ENCODE data around the gene CHSY1.

Gene CHSY1

GRCh38 chr15:101250873-101251829 is 697 bp downstream of the CHSY1 start:
- Histone ChIP-seq H3K27me3 (ENCODE audit: control insufficient read depth, insufficient read depth, low read length) (no peaks in the 10 kb centered on the region), H3K4me3 (ENCODE audit: low read length) (peak overlapping the region; percentile 89), H3K4me2 (ENCODE audit: low read length) (peak overlapping the region; percentile 91), H3K36me3 (ENCODE audit: insufficient read depth, low read length) (peaks cover 4% of the 10 kb centered on the region), H3K4me1 (ENCODE audit: control insufficient read depth, insufficient read depth, low read length) (peaks cover 38% of the 10 kb centered on the region), H3K9me3 (replicated peaks; ENCODE audit: low read length) (no peaks in the 10 kb centered on the region), H3K9ac (ENCODE audit: low read depth, low read length) (peak overlapping the region; percentile 88)

DNA sequence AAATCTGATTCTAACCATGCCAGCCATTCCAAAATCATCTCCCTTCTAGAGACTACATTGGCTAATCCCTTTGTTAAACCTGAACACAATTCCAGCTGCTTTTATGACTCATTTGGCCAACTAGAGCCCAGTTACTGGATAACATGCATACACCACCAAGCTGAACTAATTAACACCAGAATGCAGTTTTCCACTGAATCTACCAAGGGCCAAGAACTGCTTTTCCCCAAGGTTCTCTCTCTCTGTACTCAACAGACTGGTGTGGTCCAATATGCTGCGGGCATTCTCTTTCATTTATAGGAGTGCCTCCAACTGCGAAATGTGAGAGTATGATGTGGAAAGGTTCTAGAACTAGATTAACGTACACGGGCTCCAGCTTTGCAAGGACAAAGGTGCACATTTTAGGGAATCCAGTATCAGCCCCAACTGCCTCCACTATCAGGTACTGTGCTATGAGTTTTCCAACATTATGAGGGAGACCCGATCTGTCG is 1.5 kb downstream of the CHSY1 start:
- Histone ChIP-seq H3K4me1 (ENCODE audit: control insufficient read depth, insufficient read depth, low read length) (peaks cover 46% of the 10 kb centered on the region), H3K27me3 (ENCODE audit: control insufficient read depth, insufficient read depth, low read length) (no peaks in the 10 kb centered on the region), H3K9ac (ENCODE audit: low read depth, low read length) (peak overlapping the region; percentile 88), H3K9me3 (replicated peaks; ENCODE audit: low read length) (no peaks in the 10 kb centered on the region), H3K4me3 (ENCODE audit: low read length) (peak overlapping the region; percentile 89), H3K4me2 (ENCODE audit: low read length) (peak overlapping the region; percentile 91), H3K36me3 (ENCODE audit: insufficient read depth, low read length) (peaks cover 6% of the 10 kb centered on the region)

- Histone ChIP-seq H3K4me3 (ENCODE audit: low read length) (no peak overlapping the region), H3K9me3 (replicated peaks; ENCODE audit: low read length) (no peaks in the 10 kb centered on the region), H3K27me3 (ENCODE audit: control insufficient read depth, insufficient read depth, low read length) (no peaks in the 10 kb centered on the region), H3K4me2 (ENCODE audit: low read length) (peak overlapping the region; percentile 22), H3K36me3 (ENCODE audit: insufficient read depth, low read length) (peaks cover 14% of the 10 kb centered on the region), H3K4me1 (ENCODE audit: control insufficient read depth, insufficient read depth, low read length) (peaks cover 61% of the 10 kb centered on the region), H3K9ac (ENCODE audit: low read depth, low read length) (no peak overlapping the region)
Observed at GRCh38 chr15:101248274-101248673, 3.6 kb downstream of the CHSY1 start.

GRCh38 chr15:101246824-101247745 is 4.8 kb downstream of the CHSY1 start:
- Histone ChIP-seq H3K27me3 (ENCODE audit: control insufficient read depth, insufficient read depth, low read length) (no peaks in the 10 kb centered on the region), H3K4me3 (ENCODE audit: low read length) (peak overlapping the region; percentile 29), H3K4me2 (ENCODE audit: low read length) (peak overlapping the region; percentile 66), H3K4me1 (ENCODE audit: control insufficient read depth, insufficient read depth, low read length) (peaks cover 65% of the 10 kb centered on the region), H3K9ac (ENCODE audit: low read depth, low read length) (peak overlapping the region; percentile 62), H3K36me3 (ENCODE audit: insufficient read depth, low read length) (peaks cover 16% of the 10 kb centered on the region), H3K9me3 (replicated peaks; ENCODE audit: low read length) (no peaks in the 10 kb centered on the region)

- peak overlapping the region; percentile 62 for H3K9ac ChIP-seq (ENCODE audit: low read depth, low read length)
- H3K4me3 ChIP-seq (ENCODE audit: low read length) = peak overlapping the region; percentile 29
- no peaks in the 10 kb centered on the region for H3K27me3 ChIP-seq (ENCODE audit: control insufficient read depth, insufficient read depth, low read length)
Observed at GRCh38 chr15:101246391-101246790, 5.5 kb downstream of the CHSY1 start.

DNA sequence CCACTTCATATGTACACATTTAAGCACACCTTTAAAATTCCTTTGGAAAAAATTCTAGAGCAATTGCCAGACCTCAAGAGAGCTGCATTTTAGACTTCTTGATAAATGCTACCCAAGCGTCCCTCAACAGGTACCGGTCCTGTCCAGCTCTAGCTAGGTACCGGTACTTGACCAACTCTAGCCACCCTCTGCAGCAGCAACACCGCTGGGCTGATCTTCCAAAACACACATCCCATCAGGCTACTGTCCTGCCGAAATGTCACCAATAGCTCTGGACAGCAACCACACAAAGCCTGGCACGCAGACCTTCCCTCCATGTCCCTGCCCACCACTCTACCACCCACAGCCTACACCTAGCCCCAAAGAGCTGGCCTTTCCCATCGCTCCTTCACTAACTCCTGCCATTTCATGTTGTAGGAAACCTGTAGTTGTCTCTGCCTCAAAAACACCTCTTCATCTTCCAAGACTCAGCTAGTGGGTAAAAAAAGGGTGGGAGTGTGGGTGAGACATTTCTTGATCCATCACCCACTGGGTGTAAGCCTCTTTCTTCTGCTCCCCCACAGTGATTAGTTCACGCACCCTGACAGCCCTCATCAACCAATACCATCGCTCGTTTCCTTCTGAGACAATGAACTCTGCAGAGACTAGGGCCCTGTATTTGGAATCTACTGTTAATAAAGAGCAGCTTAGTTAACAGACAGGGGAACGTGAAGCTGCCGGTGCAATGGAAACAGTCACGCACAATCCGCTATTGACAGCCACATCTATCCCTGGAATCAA is 6.8 kb downstream of the CHSY1 start:
- Histone ChIP-seq H3K9ac (ENCODE audit: low read depth, low read length) (no peak overlapping the region), H3K4me2 (ENCODE audit: low read length) (peak overlapping the region; percentile 61), H3K9me3 (replicated peaks; ENCODE audit: low read length) (no peaks in the 10 kb centered on the region), H3K36me3 (ENCODE audit: insufficient read depth, low read length) (peaks cover 19% of the 10 kb centered on the region), H3K4me1 (ENCODE audit: control insufficient read depth, insufficient read depth, low read length) (peaks cover 75% of the 10 kb centered on the region), H3K27me3 (ENCODE audit: control insufficient read depth, insufficient read depth, low read length) (no peaks in the 10 kb centered on the region), H3K4me3 (ENCODE audit: low read length) (no peak overlapping the region)

More at GRCh38 chr15:101246391-101246790, 5.5 kb downstream of the CHSY1 start:
- Histone ChIP-seq H3K36me3 (ENCODE audit: insufficient read depth, low read length) (peaks cover 19% of the 10 kb centered on the region), H3K4me1 (ENCODE audit: control insufficient read depth, insufficient read depth, low read length) (peaks cover 68% of the 10 kb centered on the region), H3K9me3 (replicated peaks; ENCODE audit: low read length) (no peaks in the 10 kb centered on the region), H3K4me2 (ENCODE audit: low read length) (peak overlapping the region; percentile 66)

GRCh38 chr15:101244036-101244781 is 7.6 kb downstream of the CHSY1 start:
- no peaks in the 10 kb centered on the region for H3K9me3 ChIP-seq (replicated peaks; ENCODE audit: low read length)
- H3K4me2 ChIP-seq (ENCODE audit: low read length) = peak overlapping the region; percentile 61
- H3K36me3 ChIP-seq (ENCODE audit: insufficient read depth, low read length) = peaks cover 19% of the 10 kb centered on the region
- H3K9ac ChIP-seq (ENCODE audit: low read depth, low read length) = peak overlapping the region; percentile 2
- no peak overlapping the region for H3K4me3 ChIP-seq (ENCODE audit: low read length)
- peaks cover 75% of the 10 kb centered on the region for H3K4me1 ChIP-seq (ENCODE audit: control insufficient read depth, insufficient read depth, low read length)
- no peaks in the 10 kb centered on the region for H3K27me3 ChIP-seq (ENCODE audit: control insufficient read depth, insufficient read depth, low read length)

GRCh38 chr15:101243420-101243819 is 8.4 kb downstream of the CHSY1 start:
- peaks cover 19% of the 10 kb centered on the region for H3K36me3 ChIP-seq (ENCODE audit: insufficient read depth, low read length)
- no peaks in the 10 kb centered on the region for H3K9me3 ChIP-seq (replicated peaks; ENCODE audit: low read length)
- no peak overlapping the region for H3K4me2 ChIP-seq (ENCODE audit: low read length)
- no peak overlapping the region for H3K4me3 ChIP-seq (ENCODE audit: low read length)
- H3K27me3 ChIP-seq (ENCODE audit: control insufficient read depth, insufficient read depth, low read length) = no peaks in the 10 kb centered on the region
- peaks cover 73% of the 10 kb centered on the region for H3K4me1 ChIP-seq (ENCODE audit: control insufficient read depth, insufficient read depth, low read length)
- no peak overlapping the region for H3K9ac ChIP-seq (ENCODE audit: low read depth, low read length)

DNA sequence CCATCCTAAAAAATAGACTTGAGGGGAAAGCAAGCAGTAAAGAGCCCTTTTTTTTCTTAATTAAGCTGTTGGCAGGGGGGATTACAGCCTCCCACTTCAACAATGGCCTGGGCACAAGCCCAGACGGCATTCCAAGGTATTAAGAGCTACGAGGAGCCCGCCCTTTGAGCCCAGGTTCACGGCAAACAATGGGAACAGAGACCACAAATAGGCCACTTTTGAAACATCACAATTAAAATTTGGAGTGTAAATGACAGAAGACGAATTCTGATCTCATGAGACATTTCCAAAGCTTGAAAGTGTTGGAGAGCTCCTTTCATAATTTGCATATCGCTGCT is 8.9 kb downstream of the CHSY1 start:
- Histone ChIP-seq H3K9me3 (replicated peaks; ENCODE audit: low read length) (no peaks in the 10 kb centered on the region), H3K9ac (ENCODE audit: low read depth, low read length) (no peak overlapping the region), H3K4me1 (ENCODE audit: control insufficient read depth, insufficient read depth, low read length) (peaks cover 69% of the 10 kb centered on the region), H3K36me3 (ENCODE audit: insufficient read depth, low read length) (peaks cover 19% of the 10 kb centered on the region), H3K27me3 (ENCODE audit: control insufficient read depth, insufficient read depth, low read length) (no peaks in the 10 kb centered on the region), H3K4me3 (ENCODE audit: low read length) (no peak overlapping the region), H3K4me2 (ENCODE audit: low read length) (peak overlapping the region; percentile 9)

DNA sequence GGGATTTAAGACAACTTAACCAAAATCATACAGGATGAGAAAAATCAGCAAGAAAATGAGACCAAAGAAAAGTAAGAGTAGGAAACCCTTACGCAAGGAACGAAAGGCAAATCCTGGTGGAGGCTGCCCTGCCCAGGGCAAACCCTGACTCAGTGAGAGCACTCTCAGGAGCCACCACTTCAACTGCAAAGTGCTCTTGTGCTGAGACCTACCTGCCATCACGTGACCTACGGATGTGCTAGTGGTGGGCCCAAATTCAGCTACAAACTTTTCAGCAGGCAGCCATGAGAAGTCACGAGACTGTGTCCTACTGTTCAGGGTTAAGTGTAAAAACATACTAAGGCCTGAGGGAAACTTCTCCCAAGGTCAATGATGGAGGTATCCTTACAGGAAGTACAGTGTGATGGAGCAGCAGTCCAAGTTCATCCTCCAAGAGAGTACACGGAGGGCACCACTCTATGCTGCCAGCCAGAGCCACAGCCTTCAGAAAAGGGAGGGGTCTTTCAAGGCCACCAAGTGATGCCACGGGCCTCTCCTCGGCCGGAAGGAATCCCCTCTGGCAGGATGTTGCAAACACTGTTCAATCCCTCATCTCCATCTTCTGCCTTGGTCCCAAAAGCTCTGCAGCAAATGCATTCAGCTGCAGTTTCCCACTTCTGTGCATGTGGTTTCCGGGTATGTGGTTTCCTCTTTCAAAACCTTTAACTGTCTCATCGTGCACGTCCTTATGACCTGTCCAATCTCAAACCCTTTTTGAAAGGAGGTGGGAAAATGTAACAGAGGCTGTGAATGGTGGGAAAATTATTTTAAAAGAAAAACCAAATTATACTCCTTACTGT is 9.5 kb downstream of the CHSY1 start:
- Histone ChIP-seq H3K4me1 (ENCODE audit: control insufficient read depth, insufficient read depth, low read length) (peaks cover 64% of the 10 kb centered on the region), H3K4me2 (ENCODE audit: low read length) (peak overlapping the region; percentile 9), H3K36me3 (ENCODE audit: insufficient read depth, low read length) (peaks cover 15% of the 10 kb centered on the region), H3K9me3 (replicated peaks; ENCODE audit: low read length) (no peaks in the 10 kb centered on the region), H3K27me3 (ENCODE audit: control insufficient read depth, insufficient read depth, low read length) (no peaks in the 10 kb centered on the region), H3K4me3 (ENCODE audit: low read length) (no peak overlapping the region), H3K9ac (ENCODE audit: low read depth, low read length) (no peak overlapping the region)
